ENCODE results near the gene GRIN2D. TPM values are rescaled to one million over a fixed set of nuclear protein-coding genes. Genes with fewer than 3 reads are reported as not detected.

GRIN2D gene
- total RNA-seq, 1 donor from 2014 or later = 0.25 TPM

DNA sequence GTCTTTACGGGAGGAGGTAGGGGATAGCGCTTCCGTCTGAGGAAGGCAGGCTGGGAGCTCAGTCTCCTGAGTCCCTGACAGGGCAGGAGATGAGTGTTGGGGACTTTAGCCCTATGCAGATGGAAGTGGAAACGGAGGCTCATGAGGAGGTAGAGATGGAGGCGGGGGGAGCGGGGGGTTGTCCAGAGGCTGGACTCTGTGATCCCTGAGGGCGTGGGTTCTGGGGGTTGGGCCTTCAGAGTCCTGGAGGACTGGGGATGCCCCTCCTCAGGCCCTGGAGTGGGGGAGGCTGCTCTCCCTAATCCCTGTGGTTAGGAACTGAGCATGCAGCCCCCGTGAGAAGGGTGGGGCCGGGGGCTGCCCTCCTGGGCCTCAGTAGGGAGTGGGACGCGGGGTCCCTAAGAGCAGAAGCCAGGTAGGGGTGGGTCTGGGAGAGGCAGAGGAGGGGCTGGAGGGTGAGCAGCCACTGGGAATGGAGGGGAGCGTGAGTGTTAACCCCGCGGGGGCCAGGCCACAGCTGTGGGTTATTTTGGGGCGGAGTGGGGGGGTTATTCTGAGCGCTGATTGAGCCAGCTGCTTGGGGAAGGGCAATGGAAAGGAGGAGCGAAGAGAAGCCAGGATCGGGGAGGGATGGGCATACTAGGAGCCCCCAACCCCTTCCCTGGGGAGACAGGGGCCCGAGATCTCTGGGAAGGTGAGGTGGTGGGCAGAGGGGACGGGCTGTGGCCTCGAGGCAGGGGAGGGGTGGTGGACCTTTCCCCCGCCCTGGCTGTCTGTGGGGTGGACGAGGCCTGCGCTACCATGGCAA, 2.8 kb downstream of the GRIN2D start:
- intact Hi-C loops (cut with micrococcal nuclease) = no loop called here

DNA sequence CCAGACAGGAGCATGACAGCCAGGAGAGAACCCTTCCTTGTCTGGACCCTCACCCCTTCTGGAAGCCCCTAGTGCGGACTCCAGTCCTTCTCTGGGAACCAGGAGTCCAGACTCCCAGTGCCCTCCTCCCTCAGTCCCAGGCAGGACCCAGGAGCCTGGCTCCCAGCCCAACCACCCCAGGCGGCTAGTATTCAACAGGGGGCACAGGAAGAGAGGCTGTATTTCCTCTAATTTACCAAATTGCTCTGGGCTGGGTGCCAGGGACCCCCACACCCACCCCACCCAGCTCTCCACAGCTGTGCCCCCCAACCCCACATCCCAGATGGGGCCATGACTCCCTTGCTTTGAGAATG, 3.3 kb downstream of the GRIN2D start:
- intact Hi-C loops (cut with micrococcal nuclease) = no loop called here

DNA sequence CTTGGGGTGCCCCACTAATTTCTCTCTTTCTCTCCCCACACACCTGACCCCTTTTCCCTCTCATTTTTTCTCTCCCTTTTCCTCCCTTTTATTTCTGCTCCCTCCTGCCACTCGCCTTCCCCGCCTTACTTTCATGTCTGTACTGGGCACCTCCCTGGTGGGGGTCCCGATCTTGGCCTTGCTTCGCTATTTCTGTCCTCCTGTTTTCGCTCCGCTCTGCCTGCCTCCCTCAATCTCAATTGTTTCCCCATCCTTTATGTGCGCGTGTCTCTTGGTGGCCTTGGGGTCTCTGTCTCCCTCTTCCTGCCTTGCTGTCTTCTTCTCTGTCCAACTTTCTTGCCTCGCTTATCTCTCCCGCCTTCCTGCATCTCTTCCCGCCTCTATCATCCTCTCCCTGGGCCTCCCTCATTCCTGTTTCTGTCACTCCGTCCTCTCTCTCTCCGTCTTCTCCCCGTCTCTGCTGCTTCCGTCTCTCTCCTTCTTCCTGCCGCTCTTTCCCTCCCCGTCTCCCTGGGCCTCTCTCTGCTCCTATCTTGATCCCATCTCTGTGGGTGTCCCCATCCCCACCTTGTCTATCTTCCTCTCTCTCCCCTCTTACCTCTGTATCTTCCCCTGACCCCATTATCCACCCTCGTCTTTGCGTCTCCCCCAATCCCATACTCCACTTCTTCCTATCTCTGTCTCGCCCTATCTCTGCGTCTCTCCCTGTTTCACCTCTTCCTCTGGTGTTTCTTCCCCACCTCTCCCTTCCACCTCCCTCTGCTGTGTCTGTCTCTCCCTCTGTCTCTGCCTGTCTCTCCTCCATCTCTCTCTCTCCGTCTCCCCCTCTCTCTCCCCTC, 4.0 kb downstream of the GRIN2D start:
- intact Hi-C loops (cut with micrococcal nuclease) = loop anchor here (1.0 to 2.0 kb wide), 5 partner anchors 33 to 96 kb away; partner anchors contain the start of genes CYTH2 and SYNGR4

DNA sequence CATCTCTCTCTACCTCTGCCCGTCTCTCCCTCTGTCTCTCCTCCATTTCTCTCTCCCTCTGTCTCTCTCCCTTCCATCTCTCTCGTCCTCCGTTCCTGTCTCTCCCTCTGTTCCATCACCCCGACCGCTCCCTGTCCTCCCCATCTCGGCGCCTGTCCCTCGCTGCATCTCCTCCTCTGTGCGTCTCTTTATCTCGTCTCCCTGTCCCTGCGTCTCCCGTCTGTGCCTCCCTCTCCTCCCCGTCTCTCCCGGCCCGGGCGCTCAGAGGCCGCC, 4.6 kb downstream of the GRIN2D start:
- intact Hi-C loops (cut with micrococcal nuclease) = loop anchor here (1.0 to 2.0 kb wide), 5 partner anchors 34 to 95 kb away; partner anchors contain the start of genes CYTH2 and SYNGR4

DNA sequence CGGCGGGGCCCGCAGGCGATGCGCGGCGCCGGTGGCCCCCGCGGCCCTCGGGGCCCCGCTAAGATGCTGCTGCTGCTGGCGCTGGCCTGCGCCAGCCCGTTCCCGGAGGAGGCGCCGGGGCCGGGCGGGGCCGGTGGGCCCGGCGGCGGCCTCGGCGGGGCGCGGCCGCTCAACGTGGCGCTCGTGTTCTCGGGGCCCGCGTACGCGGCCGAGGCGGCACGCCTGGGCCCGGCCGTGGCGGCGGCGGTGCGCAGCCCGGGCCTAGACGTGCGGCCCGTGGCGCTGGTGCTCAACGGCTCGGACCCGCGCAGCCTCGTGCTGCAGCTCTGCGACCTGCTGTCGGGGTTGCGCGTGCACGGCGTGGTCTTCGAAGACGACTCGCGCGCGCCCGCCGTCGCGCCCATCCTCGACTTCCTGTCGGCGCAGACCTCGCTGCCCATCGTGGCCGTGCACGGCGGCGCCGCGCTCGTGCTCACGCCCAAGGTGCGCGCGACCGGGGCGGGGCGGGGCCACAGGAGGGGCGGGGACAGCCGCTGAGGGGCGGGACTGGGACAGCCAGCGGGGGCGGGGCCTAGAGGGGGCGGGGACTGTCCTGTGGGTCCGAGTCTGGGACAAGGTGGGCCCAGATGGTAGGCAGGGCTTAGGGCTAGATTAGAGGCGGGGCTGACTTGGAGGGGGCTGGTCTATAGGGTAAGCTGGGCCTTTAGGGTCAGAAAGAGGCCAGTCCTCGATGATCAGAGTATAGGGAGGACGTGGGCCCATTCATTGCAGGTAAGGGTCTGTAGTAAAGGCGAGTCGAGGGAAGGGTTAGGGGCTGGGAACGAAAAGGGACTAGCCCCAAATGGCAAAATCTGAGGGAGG, 5.1 kb downstream of the GRIN2D start:
- intact Hi-C loops (cut with micrococcal nuclease) = loop anchor here (1.0 to 2.0 kb wide), 8 partner anchors 7 to 95 kb away; partner anchors contain the start of genes CYTH2, GRWD1, KDELR1 and SYNGR4

DNA sequence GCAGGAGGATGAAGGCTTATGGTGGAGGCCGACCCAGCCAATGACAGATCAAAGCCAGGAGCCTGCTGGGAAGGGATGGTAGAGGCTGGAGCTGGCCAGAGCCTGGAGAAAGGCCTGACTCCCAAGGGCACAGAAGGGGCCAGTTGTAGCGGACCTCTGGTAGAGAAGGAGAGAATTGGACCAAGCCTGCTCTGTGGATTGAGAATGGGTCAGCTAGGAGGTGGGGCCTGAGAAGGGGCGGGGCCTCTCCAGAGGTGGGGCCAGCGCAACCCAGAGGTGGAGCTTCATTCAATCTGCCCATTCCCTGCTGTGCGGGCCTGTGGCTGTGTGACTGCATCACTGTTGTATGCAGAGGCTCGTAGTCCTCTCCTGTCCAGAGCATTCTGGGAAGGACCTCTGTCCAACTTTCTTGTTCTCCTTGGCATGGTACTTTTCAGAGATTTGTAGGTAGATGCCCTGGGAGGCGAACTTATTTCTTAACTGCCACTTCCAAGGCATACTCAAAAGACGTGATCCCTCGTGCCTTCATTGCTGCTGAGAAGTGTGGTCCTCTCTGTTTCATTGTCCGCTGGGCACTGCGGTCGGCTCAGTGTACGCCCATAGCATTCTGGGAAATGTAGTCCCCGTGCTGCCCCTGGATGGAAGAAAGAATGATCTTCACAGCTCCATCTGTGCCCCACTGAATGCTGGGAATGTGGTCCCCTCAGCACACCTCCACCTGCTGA, 6.7 kb downstream of the GRIN2D start:
- intact Hi-C loops (cut with micrococcal nuclease) = no loop called here

DNA sequence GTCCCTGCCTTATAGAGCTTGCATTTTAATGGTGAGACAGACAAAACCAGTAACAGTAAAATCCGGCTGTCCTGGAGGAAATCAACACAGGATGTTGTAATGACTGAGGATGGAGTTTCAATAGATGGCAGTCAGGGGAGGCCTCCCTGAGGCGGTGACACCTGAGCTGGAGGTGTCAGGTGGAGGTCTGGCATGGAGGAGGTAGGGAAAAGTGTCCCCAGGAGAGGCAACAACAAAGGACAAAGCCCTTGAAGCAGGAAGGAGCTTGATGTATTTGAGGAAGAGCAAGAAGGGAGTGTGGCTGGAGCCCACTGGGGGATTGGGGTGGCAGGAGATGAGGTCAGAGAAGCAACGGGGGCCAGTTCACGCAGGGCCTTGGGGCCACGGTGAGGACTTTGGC, 7.8 kb downstream of the GRIN2D start:
- intact Hi-C loops (cut with micrococcal nuclease) = no loop called here

DNA sequence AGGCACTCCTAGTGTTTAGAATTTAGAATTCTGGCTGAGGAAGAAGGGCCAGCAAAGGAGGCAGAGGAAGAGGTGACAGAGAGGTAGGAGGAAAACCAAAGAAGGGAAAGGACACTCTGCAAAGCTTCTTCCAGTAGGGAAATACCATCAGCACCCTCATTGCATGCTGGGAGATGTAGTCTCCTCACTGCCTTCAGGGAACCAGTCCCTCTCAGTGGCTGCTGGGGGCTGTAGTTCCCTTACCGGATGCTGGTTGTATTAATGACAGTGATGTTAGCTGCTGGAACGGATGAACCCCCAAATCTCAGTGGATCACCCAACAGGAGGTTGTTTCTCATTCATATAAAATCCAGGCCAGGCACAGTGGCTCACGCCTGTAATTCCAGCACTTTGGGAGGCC, 10.1 kb downstream of the GRIN2D start:
- intact Hi-C loops (cut with micrococcal nuclease) = loop anchor here (1.0 kb wide), 4 partner anchors 12 to 42 kb away; partner anchors contain the start of genes GRWD1 and SYNGR4

DNA sequence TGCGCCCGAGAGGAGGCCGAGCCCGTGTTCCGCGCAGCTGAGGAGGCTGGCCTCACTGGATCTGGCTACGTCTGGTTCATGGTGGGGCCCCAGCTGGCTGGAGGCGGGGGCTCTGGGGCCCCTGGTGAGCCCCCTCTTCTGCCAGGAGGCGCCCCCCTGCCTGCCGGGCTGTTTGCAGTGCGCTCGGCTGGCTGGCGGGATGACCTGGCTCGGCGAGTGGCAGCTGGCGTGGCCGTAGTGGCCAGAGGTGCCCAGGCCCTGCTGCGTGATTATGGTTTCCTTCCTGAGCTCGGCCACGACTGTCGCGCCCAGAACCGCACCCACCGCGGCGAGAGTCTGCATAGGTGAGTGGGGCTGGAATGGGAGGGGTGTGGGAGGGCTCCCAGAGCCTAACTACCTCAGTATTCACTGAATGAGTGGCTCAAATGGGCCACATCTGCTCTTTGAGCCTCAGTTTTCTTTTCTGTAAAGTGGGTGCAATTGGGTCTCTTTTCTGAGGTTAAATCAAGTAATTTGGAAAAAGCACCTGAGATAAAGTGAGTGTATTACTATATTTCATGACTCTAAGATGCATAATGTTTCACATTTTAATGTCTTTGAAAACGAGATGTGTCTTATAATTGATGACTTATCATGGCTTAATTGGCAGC, 11.7 kb downstream of the GRIN2D start:
- intact Hi-C loops (cut with micrococcal nuclease) = no loop called here

DNA sequence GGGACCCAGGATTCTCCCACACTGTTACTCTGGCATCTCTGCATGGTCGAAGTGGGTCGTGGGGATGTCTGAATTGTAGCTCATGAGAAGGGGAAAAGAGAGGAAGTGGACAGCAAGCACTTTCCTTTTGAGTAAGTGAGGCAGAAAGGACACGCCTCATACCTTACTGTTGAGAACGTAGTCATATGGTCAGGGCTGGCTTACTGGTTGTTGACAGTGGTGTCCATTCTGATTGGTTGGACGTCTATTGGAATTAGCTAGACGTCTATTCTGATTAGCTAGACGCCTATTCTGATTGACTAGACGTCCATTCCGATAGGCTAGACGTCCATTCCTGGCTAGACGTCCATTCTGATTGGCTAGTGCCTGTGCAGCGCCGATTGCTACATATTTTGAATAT, 12.4 kb downstream of the GRIN2D start:
- intact Hi-C loops (cut with micrococcal nuclease) = no loop called here

DNA sequence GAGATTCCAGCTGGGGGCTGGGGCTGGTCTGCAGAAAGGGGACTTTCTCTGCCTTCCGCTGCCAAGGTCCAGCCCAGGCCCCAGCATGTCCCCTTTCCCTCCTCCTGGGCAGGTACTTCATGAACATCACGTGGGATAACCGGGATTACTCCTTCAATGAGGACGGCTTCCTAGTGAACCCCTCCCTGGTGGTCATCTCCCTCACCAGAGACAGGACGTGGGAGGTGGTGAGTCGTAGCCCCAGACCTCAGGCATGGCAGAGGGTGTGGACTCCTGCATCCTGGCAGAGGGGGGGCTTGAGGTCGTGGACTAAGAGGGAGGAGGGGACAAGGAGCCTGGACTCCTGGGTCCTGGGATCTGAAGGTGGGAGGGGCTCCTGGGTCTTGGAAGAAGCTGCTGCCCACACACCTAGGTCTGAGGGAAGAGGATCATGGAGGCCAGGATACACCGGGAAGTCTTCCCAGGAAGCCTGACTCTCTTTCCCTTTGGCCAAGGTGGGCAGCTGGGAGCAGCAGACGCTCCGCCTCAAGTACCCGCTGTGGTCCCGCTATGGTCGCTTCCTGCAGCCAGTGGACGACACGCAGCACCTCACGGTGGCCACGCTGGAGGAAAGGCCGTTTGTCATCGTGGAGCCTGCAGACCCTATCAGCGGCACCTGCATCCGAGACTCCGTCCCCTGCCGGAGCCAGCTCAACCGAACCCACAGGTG, 20.6 kb downstream of the GRIN2D start:
- intact Hi-C loops (cut with micrococcal nuclease) = loop anchor here (10.0 kb wide), 1 partner anchor 311 kb away; no protein-coding TSS in a partner anchor

DNA sequence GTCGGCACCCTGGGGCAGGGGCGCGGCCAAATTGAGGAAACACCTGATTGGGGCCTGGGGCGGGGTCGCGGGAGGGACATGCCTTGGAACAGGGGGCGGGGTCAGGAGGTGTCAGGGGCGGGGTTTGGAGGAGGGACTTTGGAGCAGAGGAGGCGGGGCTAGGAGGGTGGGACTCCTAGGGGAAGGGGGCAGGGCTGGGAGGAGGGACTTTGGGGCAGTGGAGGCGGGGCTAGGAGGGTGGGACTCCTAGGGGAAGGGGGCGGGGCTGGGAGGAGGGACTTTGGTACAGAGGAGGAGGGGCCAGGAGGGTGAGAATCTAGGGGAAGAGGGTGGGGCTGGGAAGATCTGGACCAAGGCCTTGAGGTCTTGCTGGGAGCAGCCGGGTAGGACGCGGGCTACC, 21.9 kb downstream of the GRIN2D start:
- intact Hi-C loops (cut with micrococcal nuclease) = loop anchor here (1.0 to 10.0 kb wide), 9 partner anchors 12 to 309 kb away; partner anchors contain the start of genes CYTH2, GRWD1, KDELR1 and SYNGR4

DNA sequence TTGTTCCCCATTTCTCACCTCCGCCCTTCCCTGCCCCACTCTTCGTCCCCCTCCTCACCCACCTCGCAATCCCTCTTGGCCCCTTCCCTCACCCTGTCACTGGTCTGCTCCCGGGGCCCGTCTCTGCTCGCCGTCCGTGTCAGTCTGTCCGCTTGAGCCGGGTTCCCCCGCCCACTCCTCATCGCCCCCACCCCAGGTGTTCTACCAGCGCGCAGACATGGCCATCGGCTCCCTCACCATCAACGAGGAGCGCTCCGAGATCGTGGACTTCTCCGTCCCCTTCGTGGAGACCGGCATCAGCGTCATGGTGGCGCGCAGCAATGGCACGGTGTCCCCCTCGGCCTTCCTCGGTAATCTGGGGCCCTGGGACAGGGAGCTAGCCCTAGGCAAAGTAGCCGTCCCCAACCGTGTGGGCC, 22.3 kb downstream of the GRIN2D start:
- intact Hi-C loops (cut with micrococcal nuclease) = loop anchor here (1.0 to 10.0 kb wide), 9 partner anchors 13 to 309 kb away; partner anchors contain the start of genes CYTH2, GRWD1, KDELR1 and SYNGR4

DNA sequence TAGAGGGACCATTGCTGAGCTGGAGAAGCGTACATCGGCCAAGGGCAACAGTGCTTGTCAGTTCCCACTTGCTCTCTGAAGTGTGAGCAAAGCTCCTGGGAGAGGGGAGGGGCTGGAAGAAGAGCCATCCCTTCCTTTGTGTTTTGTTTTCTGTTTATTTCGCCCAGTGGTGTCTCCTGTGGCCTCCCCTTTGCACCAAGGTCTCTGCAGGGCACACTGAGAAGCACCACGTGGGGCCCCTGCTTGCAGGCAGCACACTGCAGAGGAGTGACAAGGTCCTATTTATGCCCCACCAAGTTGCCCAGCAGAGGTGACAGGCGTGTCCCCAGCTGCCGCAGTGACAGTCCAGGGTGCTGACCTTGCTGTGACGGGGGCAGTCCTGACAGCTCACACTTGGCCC, 24.0 kb downstream of the GRIN2D start:
- intact Hi-C loops (cut with micrococcal nuclease) = loop anchor here (10.0 kb wide), 1 partner anchor 307 kb away; no protein-coding TSS in a partner anchor

DNA sequence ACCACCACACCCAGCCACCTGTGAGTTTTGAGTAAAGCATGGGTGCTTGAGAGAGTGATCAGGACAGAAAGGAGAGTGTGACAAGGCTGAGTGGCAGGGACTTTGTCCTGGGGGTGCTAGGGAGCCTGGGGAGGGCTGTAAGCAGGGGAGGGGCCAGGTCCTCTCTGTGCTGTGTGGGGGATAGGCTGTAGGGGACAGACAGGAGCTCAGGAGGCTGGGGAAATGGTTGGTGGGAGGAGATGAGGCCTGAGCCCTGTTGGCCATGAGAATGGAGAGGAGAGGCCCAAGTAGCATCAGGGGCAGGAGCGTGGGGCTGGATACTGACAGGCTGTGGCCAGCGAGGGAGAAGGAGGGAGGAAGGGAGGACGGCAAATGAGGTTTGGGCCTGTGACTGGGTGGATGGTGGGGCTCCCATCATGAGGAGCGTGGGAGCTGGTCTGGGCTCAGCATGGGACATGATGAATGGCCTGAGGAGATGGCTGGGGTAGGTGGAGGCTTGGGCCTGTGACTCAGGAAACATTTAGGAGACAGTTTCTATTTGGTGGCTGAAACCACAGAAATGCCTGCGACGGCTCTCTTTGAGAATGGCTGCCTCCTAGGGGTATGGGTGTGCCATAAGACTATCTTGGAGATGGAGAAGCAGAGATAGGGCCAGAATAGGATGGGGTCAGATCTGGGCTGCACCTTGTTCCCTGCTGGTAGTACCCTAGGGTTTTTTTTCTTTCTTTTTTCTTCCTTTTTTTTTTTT, 25.0 kb downstream of the GRIN2D start:
- intact Hi-C loops (cut with micrococcal nuclease) = loop anchor here (1.0 to 10.0 kb wide), 5 partner anchors 15 to 306 kb away; partner anchors contain the start of genes GRWD1 and SYNGR4

DNA sequence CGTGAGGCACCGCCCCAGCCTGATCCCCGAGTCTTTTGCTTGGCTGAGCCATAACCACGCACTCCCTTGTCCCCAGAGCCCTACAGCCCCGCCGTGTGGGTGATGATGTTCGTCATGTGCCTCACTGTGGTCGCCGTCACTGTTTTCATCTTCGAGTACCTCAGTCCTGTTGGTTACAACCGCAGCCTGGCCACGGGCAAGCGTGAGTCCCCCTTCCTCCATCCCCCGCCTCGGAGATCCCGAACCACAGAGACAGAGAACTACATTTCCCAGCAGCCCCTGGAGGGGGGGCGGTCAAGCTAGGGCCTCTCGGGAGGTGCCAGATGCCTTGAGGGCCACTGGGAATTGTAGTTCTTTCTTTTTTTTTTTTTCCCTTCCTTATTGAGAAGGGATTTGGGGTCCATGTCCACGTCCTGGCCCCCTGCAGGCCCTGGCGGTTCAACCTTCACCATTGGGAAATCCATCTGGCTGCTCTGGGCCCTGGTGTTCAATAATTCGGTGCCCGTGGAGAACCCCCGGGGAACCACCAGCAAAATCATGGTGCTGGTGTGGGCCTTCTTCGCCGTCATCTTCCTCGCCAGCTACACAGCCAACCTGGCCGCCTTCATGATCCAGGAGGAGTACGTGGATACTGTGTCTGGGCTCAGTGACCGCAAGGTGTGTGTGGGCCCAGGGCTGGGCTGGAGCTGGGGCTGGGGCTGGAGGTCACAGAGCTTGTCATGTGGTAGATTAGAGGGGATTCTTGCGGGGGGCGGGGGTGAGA, 25.9 kb downstream of the GRIN2D start:
- intact Hi-C loops (cut with micrococcal nuclease) = loop anchor here (1.0 to 10.0 kb wide), 5 partner anchors 16 to 305 kb away; partner anchors contain the start of genes GRWD1 and SYNGR4

DNA sequence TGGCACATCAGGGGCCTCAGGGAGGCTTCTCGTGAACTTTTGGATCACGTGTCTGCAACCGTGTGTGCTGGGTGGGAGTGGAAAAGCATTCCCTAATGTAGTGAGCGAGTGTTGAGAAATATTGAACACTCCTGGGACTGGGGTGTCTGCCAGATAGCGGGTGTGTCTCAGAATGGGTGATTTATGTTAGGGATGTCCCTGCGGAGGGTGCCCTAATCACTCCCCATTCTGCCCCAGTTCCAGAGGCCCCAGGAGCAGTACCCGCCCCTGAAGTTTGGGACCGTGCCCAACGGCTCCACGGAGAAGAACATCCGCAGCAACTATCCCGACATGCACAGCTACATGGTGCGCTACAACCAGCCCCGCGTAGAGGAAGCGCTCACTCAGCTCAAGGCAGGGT, 28.1 kb downstream of the GRIN2D start:
- intact Hi-C loops (cut with micrococcal nuclease) = no loop called here

Data from T-helper 1 cell treated with Interleukin-12 subunit alpha and Interleukin-12 subunit beta and Interleukin-4 antibody, amounts not matched to agents 30 ng/mL and 1 ng/mL, for 36 hours (primary cell).